PFSK-1 (cell line): ENCODE data around the gene PHF11. TPM values are rescaled to one million over a fixed set of nuclear protein-coding genes. Genes with fewer than 3 reads are reported as not detected.

Experiments used
- FOXP2 ChIP-seq: optimal IDR thresholded peaks from 2 replicates; pipeline ENCODE3; 2011; ENCODE audit warnings: borderline replicate concordance, control low read depth, inconsistent platforms; ENCODE audit not compliant: insufficient read depth; ENCODE audit errors: extremely low read length, extremely low read depth
- POLR2AphosphoS5 ChIP-seq: IDR thresholded peaks from 2 replicates; pipeline ENCODE4 v1.6.1; 2012; ENCODE audit warnings: low read depth, mild to moderate bottlenecking, control low read depth, low read length, moderate library complexity
- REST ChIP-seq, 2 experiments: IDR thresholded peaks; 2 replicates each; pipeline versions ENCODE4 v1.6.1 to v1.8.0; 2011 to 2012; ENCODE audit warnings: low read depth in 2 of 2, low read length in 2 of 2, control low read depth in 1 of 2, inconsistent platforms in 1 of 2, mild to moderate bottlenecking in 1 of 2, moderate library complexity in 1 of 2; ENCODE audit not compliant: insufficient read depth in 1 of 2
- SIN3A ChIP-seq: IDR thresholded peaks from 2 replicates; pipeline ENCODE4 v1.6.1; 2012; ENCODE audit warnings: mild to moderate bottlenecking, low read length, moderate library complexity, borderline replicate concordance; ENCODE audit not compliant: insufficient read depth
- TAF1 ChIP-seq: IDR thresholded peaks from 2 replicates; pipeline ENCODE4 v1.6.1; 2012; ENCODE audit warnings: low read length, control low read depth, borderline replicate concordance; ENCODE audit not compliant: insufficient read depth
- polyA plus RNA-seq: library from polyadenylated mRNA; unstranded; fragments of >200 nt; gene quantifications from one replicate; pipeline ENCODE4 v1.2.1, GENCODE V29; 2012; ENCODE audit warnings: low read depth, missing spikeins; ENCODE audit not compliant: insufficient read length

The PHF11 gene
- 1.6 TPM for polyA plus RNA-seq

GRCh38 chr13:49495783-49496762 lies at the start of gene PHF11:
PHF11 (plus strand) TSS chr13:49495953; CDS start chr13:49496002, 49 bp downstream.
- TF ChIP-seq TAF1 (no peak), POLR2AphosphoS5 (no peak), SIN3A (no peak), FOXP2 (no peak), REST (IDR thresholded peaks at IDR 0.05; ENCODE audit: insufficient read depth in 1 of 2, low read depth in 2 of 2, low read length in 2 of 2) (no peak)

GRCh38 chr13:49446473-49446872 lies 49.3 kb upstream of the PHF11 start:
- TF ChIP-seq SIN3A: no peak
- TF ChIP-seq FOXP2: no peak
- no peak for TF ChIP-seq POLR2AphosphoS5
- TF ChIP-seq REST (IDR thresholded peaks at IDR 0.05; ENCODE audit: insufficient read depth in 1 of 2, low read depth in 2 of 2, low read length in 2 of 2): no peak
- no peak for TF ChIP-seq TAF1

GRCh38 chr13:49448753-49449152 lies 47.0 kb upstream of the PHF11 start:
- TF ChIP-seq SIN3A (no peak), POLR2AphosphoS5 (no peak), REST (IDR thresholded peaks at IDR 0.05; ENCODE audit: insufficient read depth in 1 of 2, low read depth in 2 of 2, low read length in 2 of 2) (no peak), TAF1 (no peak), FOXP2 (no peak)

- TF ChIP-seq FOXP2 (no peak), POLR2AphosphoS5 (no peak), SIN3A (no peak), TAF1 (no peak), REST (IDR thresholded peaks at IDR 0.05; ENCODE audit: insufficient read depth in 1 of 2, low read depth in 2 of 2, low read length in 2 of 2) (no peak)
These were observed 45.5 kb upstream of the PHF11 start for GRCh38 chr13:49450105-49450819.
